GM18508 (cell line): ENCODE measurements around the gene FHIT.
"Not testable (repeated sequence)": the region's sequence is repeated elsewhere in the genome, so short reads cannot be mapped to it uniquely, and the experiment has no call there.

Source experiments
- ATAC-seq: cut with Tn5 transposase; IDR thresholded peaks from one replicate; pipeline ENCODE4 v1.9.1; 2021; ENCODE audit warnings: moderate number of reproducible peaks; ENCODE audit not compliant: insufficient read depth, unreplicated experiment

The FHIT gene

DNA sequence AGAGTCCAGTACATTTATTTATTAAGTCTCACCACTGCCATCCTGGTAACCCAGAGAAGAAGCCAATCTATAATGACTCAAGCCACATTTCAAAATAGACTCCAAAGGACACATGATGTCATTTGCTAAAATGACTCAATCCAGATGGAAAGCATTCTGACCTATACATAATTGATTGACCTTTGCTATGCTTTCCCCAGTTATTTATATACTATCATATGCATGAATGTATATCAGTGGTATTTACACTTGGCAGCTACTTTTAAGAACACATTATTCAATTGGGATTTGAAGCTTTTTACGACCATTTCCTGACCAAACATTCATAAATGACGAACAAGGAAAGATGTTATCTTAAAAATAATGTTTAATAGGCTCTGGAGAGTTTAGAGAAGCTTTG lies 297.2 kb downstream of the FHIT start:
- ATAC-seq, result no peak

DNA sequence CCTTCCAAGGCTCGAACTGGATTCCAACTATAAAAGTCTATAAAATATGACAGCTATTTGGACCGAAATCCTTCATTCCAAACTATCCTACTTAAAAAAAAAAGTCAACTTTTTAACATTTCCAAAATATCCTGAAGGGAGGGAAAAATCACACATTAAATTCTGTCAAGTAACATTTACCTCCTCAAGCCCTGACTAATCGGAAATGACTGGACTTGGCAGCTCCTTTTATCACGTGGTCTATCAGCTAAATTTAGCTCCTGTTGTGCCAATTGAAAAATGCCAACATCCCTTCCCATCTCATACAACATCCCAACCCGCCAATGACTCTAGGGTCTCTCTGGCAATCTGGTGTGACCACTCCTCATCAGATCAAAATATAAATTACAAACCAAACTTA lies 297.9 kb downstream of the FHIT start:
- ATAC-seq, result no peak

DNA sequence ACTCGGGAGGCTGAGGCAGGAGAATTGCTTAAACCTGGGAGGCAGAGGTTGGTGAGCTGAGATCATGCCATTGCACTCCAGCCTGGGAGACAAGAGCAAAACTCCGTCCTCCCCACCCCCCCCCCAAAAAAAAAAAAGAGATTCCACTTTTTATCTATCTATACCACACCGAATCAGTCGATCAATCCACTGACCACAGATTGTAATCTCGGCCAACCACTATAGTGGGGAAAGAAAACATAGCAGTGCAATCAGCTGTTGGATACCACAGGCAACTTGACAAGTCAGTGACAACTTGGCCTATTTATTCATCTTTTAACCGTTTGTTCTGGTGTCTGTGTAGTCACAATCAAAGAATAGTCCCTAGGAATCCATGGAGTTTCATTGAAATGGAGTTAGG lies 299.2 kb downstream of the FHIT start:
- ATAC-seq, result no peak

DNA sequence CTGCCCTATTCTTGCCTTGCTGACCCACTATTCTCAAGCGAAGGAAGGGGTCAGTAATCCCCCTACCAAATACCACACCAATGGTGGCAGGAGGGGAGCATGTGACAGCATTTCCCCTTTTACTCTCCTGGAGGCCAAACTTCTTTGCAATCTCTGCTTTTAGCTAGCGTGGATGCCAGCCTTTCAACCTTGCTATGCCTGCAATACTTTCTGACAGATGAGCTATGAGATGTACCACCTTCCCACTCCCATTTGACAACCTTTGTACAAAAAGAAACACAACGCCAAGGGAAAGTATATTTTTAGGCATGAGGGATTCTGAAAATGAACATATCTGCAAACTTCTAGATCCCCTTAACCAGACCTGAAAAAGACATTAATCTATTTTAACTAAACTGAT lies 302.1 kb downstream of the FHIT start:
- no peak for ATAC-seq

DNA sequence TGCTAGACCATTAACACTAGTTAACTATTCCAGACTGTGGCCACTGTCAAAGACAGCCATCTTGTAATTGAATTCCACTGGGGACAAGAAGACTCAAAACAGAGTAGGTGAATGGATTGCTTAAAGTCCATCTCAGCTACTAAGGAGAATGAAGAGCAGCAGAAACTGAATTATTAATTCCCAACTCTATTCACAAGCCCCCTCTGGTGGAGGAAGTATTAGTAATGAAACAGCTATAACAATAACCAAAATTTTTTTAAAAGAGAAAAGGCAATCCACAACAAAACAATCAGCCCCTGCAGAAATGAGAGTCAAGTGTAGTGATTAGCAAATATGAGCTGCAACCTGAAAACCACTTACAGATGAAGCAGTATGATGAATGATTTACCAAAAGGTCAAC lies 302.8 kb downstream of the FHIT start:
- no peak for ATAC-seq

DNA sequence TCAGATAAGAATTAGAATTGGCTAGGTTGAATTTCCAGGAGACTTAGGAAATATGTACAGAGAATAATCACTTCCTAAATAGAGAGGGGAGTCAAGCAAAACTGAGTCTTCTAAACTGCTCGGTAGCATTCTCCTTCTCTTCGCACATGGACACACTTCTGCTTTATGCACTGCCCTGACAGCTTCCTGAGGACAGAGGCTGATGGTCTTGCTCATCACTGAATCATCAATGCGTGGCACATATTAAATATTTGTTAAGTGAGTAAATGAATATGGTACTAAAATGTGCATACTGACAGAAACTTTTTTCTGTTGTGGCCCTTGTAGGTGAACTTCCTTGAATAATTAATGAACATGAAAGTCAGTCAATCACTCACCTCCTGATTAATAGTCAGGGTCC lies 315.5 kb downstream of the FHIT start:
- ATAC-seq, result no peak

DNA sequence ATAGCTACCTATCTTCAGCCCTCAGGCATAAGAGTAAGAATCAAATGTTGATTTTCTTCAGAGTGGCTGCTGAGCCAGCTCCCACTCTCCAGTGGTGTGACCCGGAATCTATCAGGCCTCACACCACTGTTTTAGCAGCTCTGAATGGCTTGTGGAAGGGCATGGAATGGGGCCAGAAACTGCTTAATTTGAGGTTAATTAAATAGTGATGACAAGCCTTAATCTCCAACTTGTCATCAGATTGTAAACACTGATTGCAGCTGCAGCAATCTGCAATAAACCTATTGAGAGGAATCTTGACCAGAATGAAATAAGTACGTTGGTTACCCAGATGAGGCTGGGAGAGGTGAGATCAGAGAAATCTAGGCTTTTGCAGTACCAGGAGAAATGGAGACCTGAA lies 317.4 kb downstream of the FHIT start:
- ATAC-seq, result no peak

DNA sequence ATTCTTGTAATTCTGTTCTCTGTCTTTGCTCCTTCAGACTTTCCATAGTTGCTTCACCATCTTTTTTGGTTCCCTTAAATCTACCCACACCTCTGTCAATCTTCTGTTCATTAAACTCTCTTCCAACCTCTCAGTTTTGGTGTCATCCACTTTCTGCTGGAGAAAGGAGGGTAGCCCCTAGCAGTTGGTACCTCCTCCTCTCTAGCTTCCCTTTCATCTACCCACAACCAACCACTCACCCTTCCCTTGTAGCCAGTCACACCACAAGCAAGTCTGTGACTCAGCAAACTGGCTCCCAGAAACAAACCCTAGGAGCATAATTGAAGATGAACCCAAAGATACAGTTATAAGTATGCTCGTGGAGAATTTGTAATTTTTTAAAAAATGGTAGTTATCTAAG lies 318.6 kb downstream of the FHIT start:
- ATAC-seq, result no peak

DNA sequence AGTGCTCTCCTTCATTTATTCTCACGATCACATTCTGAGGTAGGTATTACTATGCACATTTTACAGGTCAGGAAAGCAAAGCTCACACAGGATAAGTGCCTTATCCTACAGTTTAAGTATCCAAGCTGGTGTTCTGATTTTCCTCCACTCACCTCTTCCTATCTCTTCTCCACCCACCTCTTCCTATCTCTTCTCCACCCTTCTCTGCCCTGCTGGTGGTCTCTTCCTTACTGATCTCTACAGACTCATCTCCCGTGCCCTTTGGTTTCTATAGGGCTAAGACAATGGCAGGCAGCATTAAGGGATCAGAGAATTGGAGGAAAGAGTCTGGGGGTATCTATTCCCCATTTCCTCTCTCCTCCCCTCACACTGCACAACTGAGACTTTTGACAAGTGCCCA lies 319.1 kb downstream of the FHIT start:
- no peak for ATAC-seq

DNA sequence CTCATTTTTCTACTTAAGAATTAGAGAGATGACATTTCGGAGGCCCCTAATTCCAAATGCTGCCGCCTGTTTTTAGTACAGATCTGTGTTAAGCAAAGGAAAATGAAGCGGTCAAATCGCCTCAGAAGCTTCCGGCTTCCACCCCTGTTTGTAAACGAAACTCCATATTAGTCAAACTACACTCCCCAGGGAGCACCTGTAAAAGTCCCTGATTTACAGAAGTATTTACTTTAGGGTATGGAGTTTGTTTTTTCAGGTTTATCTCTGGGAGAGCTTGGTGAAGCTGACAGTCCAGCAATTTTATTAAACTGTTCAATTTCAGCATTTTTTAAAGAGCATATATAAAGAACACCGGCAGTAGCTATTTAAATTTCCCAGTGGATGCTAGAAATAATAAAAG lies 319.8 kb downstream of the FHIT start:
- ATAC-seq, result no peak

DNA sequence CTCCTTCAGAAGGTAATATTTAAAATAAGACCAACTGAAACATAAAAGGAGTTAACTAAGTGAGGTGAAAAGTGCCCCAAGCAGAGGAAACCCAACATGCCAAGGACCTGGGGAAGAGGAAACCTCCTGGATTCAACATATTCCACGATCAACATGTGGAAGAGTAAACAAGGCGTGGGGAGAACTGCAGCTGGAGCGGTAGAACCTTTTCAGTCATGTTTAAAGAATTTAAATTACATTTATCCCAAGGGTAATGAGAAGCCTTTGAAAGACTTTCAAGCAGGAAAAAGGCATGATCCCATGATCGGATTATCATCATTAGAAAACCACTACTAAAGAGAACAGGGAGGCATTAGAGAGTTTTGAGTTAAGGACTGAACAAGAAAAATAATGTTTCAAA lies 330.7 kb downstream of the FHIT start:
- ATAC-seq, result no peak

DNA sequence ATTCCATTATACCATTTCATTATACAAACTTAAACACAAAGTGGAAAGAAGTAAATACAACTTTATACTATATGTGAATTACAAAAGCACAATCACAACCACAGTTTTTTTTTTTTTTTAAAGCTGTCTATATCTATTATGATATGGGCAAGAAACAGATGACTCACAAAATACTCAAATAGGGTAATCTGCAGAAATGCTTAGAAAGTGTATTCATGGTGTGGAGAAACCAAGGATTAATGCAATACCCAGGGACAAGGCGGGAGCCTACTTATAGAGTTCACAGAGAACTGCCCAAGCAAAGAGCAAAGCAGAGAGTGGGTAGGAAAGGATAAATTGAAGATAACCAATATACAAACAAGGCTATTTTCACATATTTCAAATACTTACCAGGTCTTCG lies 332.0 kb downstream of the FHIT start:
- ATAC-seq, result no peak

DNA sequence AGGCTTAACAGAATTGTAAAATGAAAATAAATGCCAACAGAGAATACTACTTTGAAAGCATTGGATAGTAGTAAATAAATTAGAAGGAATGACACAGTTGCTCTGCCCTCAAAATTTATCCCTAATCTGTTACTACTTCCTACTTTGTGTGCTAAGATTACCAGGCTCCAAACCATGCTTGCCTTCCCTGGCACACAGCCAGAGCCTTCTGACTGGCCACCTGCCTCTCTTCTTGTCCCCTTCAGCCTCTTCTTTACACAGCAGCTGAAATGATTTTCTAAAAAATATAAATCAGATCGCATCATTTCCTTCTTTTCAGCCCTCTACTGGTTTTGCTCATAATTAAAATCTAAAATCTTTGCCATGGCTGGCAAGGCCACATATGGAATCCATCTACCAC lies 334.1 kb downstream of the FHIT start:
- no peak for ATAC-seq

DNA sequence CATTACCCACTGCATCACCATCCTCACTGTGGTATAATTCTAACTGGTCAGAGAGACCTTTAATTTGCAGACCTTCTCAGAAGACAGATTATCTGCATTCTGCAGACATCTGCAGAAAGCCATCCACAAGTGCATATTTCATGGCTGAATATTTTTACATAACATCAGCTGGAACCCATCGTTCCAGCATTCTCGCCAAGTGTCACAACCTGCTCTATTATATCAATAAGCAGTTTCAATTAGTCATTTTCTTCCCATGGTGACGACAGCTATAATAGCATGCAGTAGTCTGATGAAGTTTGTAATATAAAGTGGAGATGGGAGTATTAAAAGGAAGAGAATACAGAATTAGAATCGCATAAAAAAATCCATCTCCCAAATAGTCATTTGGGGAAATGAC lies 334.7 kb downstream of the FHIT start:
- no peak for ATAC-seq

DNA sequence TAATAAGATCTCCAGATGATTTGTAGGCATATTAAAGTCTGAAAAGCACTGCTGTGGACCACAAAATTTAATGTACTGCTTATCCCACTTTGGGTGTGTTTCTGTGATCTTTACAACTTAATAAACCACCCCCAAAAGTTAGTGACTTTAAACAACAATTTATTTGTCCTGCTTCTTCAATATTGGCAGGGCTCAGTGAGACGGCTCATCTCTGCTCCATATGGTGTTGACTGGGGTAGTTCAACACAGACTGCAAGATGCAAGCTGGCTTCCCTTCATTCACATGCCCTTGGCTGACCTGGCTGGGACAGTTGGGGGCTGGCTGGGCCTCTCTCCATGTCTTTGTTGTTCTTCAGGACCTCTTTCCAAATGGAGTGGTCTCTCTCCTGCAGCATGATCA lies 337.8 kb downstream of the FHIT start:
- no peak for ATAC-seq

DNA sequence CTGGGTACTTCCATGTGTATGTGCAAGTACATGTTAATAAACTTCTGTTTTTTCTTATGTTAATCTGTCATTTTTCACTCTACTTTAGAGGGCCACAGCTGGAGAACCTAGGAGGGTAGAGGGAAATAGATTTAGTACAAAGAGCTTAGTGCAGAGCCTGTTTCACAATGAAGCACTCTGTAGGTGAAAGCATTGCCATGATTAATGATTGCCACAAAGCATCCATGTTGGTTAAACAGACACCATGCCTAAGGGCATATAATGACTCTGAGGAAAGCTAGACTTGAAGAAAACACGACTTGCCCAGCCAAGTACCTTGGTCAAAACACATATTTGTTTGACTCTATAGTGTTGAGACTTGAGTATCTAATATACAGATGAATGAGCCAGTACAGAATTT lies 338.4 kb downstream of the FHIT start:
- ATAC-seq, result no peak

DNA sequence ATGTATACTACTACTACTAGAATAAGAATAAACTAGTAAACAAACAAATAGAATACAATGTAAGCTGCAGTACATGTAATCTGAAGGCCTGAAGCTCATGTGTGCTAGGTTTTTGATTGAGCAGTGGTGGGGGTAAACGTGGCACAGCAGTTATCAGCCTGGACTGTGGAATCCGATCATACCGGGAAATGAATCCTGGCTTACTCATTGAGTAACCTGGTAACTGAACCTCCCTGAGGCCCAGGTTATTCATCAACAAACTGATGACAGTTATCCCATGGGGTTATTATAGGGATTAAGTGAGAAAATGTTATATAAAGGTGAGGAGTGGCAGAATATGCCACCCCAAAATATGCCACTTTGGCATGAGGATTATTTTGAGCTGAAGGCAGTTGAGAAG lies 339.1 kb downstream of the FHIT start:
- ATAC-seq, result no peak

DNA sequence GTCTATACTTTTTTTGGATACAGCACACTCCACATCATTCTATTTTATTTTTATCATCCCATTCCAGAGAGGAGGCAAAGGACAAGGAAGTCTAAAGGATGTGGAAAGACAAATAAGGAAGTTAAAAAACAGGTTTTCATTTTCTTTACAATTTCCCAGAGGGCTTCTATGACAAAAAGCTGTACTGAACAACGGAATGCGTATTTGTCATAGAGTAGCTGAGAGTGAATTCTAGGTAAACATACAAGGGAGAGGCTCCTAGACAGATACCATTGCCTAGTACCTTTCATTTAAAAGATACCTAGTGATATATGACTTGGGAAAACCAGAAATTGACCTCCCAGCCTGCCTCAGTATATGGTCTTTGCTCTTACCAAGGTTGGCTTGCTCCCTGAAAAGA lies 341.7 kb downstream of the FHIT start:
- ATAC-seq, result no peak

DNA sequence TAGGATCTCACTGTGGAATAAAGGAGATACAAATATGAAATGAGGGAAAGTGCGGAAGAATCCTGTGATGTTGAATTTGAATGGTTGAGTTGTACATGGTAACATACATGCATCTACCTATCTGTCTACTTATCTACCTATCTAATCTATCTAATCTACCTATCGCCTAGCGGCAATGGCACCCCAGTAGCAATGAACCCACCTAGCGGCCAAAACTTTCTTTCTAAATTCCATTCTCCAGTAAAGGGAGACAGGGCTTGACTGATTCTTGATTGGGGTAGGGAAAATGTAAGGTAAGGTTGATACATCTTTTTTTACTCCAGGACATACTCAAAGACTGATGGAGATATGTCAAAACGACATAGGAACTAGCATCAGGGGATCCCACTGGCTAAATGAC lies 345.0 kb downstream of the FHIT start:
- ATAC-seq, result no peak

DNA sequence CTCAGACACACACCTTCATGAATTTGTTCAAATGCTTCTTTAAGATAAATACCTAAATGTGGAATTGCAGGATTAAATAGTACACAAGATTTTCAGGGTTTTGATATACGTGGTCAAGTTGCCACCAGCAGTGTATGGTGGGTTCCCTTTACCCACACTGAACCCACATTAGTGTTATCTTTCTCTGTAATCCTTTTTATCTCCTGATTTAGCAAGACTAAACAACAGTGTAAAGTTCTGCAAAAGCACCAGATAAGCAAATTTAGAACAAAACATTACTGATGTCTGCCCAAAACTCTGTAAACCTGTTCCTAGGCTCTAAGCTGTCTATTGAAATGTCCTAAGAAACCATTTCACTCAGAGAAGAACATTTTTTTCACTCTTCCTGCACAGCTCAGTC lies 352.9 kb downstream of the FHIT start:
- no peak for ATAC-seq

DNA sequence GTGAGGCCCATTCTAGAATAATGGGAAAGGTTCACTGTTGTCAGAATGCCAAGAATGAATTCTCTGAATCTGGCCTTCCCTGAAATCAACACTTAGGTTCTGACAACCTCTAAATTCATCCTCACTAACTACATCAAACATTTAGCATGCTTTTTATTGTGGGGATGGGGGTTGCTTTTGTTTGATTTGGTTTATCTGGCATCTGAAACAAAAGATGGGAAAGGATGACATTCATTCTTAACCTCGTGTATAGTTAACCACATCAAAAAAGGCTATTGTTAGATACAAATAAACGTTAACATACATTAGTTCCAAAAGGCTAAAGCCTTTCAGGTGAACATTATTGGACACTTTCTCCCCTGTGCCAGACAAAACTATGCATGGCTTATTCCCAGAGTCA lies 357.3 kb downstream of the FHIT start:
- no peak for ATAC-seq

DNA sequence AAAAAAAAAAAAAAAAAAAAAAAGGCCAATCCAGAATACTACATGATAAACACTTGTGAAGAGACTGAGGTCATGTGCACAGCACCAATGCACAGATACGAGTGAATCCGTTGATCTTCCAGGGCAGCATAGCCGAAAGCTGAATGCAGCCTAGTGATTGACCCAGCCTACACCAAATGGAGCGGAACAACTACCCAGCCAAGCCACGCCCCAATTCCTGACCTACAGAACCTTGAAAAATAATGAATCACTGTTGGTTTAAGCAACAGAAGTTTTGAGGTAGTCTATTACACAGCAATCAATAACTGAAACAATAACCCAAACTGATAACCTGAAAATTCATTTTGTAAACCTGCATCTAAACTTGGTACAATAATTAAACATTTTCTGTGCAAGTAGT lies 361.0 kb downstream of the FHIT start:
- ATAC-seq, result no peak

DNA sequence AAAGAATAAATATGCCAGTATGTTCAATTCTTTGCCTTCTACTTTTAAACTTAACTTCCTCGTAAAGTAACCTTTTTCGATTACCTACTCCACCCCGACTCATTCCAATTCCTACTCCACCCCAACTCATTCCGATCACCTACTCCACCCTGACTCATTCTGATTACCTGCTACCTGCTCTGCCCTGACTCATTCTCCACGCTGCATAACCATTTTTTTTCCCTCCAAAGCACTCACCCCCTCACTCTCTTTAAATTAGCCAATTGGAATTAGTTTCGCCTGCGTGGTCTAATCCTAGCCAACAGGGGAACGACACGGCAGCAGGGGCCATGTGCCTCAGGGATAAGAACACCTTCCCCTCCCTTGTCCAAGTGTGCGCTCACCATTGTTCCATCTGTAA lies 362.3 kb downstream of the FHIT start:
- not testable (repeated sequence) for ATAC-seq

DNA sequence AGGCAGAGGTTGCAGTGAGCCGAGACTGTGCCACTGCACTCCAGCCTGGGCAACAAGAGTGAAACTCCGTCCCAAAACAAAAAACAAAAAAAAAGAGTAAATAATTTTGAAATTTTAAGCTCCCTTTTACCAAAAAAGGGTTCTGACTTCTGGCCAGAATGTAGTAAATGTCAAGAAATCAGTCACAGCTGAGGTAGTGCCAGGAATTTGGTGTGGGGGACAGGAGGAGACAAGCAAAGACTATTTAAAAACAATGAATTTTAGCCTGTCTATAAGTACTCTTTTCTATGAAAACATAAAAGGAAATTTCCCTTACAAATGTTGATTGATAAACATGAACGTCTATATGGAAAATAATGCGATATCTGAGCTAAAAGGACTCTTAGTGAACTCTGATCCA lies 363.7 kb downstream of the FHIT start:
- ATAC-seq, result no peak
